Skin epidermis (tissue), 12 donors: ENCODE measurements around the gene NOSIP.
A peak's percentile ranks its signal among the peaks of the same experiment; 100 is the strongest.

Experiments used
- H3K27ac ChIP-seq, 21 experiments: fragments of 200-600 bp; sonication (generic) in 11 of 21; one replicate each; pipeline ENCODE4 v1.5.0; 2020; ENCODE audit warnings: mild to moderate bottlenecking in 3 of 21, inconsistent platforms in 2 of 21, moderate library complexity in 2 of 21
- H3K4me3 ChIP-seq, 7 experiments: fragments of 200-600 bp; sonication (generic) in 2 of 7; one replicate each; pipeline ENCODE4 v1.5.0; 2020; ENCODE audit warnings: inconsistent platforms in 2 of 7, mild to moderate bottlenecking in 2 of 7, moderate library complexity in 1 of 7

The NOSIP gene

GRCh38 chr19:49596407-49596806 lies 16.1 kb upstream of the NOSIP start:
- no peak overlapping the region for H3K4me3 ChIP-seq
- H3K27ac ChIP-seq: no peak overlapping the region

- Histone ChIP-seq H3K27ac (no peak overlapping the region), H3K4me3 (no peak overlapping the region)
These were observed 15.6 kb upstream of the NOSIP start for GRCh38 chr19:49595819-49596404.

GRCh38 chr19:49594993-49595818 lies 14.8 kb upstream of the NOSIP start:
- H3K27ac ChIP-seq: no peak overlapping the region

GRCh38 chr19:49594157-49594992 lies 14.0 kb upstream of the NOSIP start:
- Histone ChIP-seq H3K4me3 (no peak overlapping the region), H3K27ac (peak overlapping the region in 7 of 21 experiments; percentile 44 to 98 (median 88))

More at GRCh38 chr19:49594993-49595818, 14.8 kb upstream of the NOSIP start:
- no peak overlapping the region for H3K4me3 ChIP-seq

- peak overlapping the region; percentile 64 to 86 (median 82) for H3K4me3 ChIP-seq
- H3K27ac ChIP-seq: peak overlapping the region in 20 of 21 experiments; percentile 45 to 99 (median 94)
These were observed 13.1 kb upstream of the NOSIP start for GRCh38 chr19:49593233-49594113.

GRCh38 chr19:49592486-49593232 lies 12.3 kb upstream of the NOSIP start:
- peak overlapping the region in 20 of 21 experiments; percentile 52 to 99 (median 95) for H3K27ac ChIP-seq
- peak overlapping the region; percentile 64 to 86 (median 82) for H3K4me3 ChIP-seq

- peak overlapping the region; percentile 83 to 99 (median 95) for H3K27ac ChIP-seq
- H3K4me3 ChIP-seq: peak overlapping the region; percentile 64 to 86 (median 82)
These were observed 11.6 kb upstream of the NOSIP start for GRCh38 chr19:49591731-49592485.

- Histone ChIP-seq H3K4me3 (peak within 1 kb of the TSS; percentile 64 to 86 (median 82)), H3K27ac (peak within 1 kb of the TSS; percentile 84 to 99 (median 95))
These were observed 10.8 kb upstream of the NOSIP start, which contains the start of gene PRR12 for GRCh38 chr19:49590971-49591730. PRR12 (plus strand) TSS chr19:49591182; CDS start chr19:49591655, 473 bp downstream.

- Histone ChIP-seq H3K27ac (peak overlapping the region; percentile 84 to 99 (median 95)), H3K4me3 (peak overlapping the region; percentile 64 to 86 (median 82))
These were observed 10.0 kb upstream of the NOSIP start for GRCh38 chr19:49590071-49590970.

GRCh38 chr19:49589502-49589905 lies 9.1 kb upstream of the NOSIP start:
- H3K4me3 ChIP-seq: peak overlapping the region in 1 of 7 experiments; percentile 86

GRCh38 chr19:49588365-49589122 lies 8.2 kb upstream of the NOSIP start:
- Histone ChIP-seq H3K4me3 (no peak overlapping the region), H3K27ac (peak overlapping the region in 1 of 21 experiments; percentile 14)

More at GRCh38 chr19:49589502-49589905, 9.1 kb upstream of the NOSIP start:
- peak overlapping the region in 14 of 21 experiments; percentile 37 to 99 (median 96) for H3K27ac ChIP-seq

GRCh38 chr19:49587227-49587626 lies 6.9 kb upstream of the NOSIP start:
- Histone ChIP-seq H3K27ac (no peak overlapping the region), H3K4me3 (no peak overlapping the region)

GRCh38 chr19:49585023-49585422 lies 4.7 kb upstream of the NOSIP start:
- Histone ChIP-seq H3K27ac (no peak overlapping the region), H3K4me3 (no peak overlapping the region)

- Histone ChIP-seq H3K27ac (no peak overlapping the region), H3K4me3 (no peak overlapping the region)
These were observed 2.9 kb upstream of the NOSIP start for GRCh38 chr19:49583239-49583638.

GRCh38 chr19:49581007-49581508 lies 702 bp upstream of the NOSIP start, which contains the start of gene PRRG2:
PRRG2 (plus strand) TSS chr19:49581316; CDS start chr19:49583220, 1,904 bp downstream.
- Histone ChIP-seq H3K4me3 (peak within 1 kb of the TSS; percentile 54 to 71 (median 61)), H3K27ac (peak within 1 kb of the TSS in 20 of 21 experiments; percentile 71 to 92 (median 82))
